H1 (cell line): ENCODE data around the gene CYP2S1. TPM values are rescaled to one million over a fixed set of nuclear protein-coding genes. Genes with fewer than 3 reads are reported as not detected.

Source experiments
- CTCF ChIA-PET: fragments of 300-600 bp; sonication (Branson Sonifier 250); formaldehyde crosslinking; loops from one replicate; lab custom pipeline; 2021; ENCODE audit not compliant: partially characterized antibody; lab: Charles Lee
- POLR2A ChIA-PET: fragments of 300-600 bp; sonication (Branson Sonifier 250); formaldehyde crosslinking; loops from one replicate; lab custom pipeline; 2021; ENCODE audit warnings: inconsistent platforms; ENCODE audit not compliant: partially characterized antibody; lab: Charles Lee
- DNase-seq, 2 experiments: peaks; one replicate each; pipeline versions ENCODE4 v3.0.0 to v3.0.0-alpha.2; 2010 to 2022; ENCODE audit warnings: low spot score in 2 of 2, low read depth in 1 of 2, mixed read lengths in 1 of 2
- FAIRE-seq: peaks from 2 replicates; lab custom pipeline; 2011; peaks lifted over from hg19 to GRCh38; lab: Jason Lieb, UNC
- H2AFZ ChIP-seq: 2 replicates; pipeline ENCODE4 v1.8.1; 2012; ENCODE audit warnings: low read length, inconsistent platforms
- H2AK5ac ChIP-seq: 2 replicates; pipeline ENCODE4 v1.6.1; 2013; ENCODE audit warnings: low read depth, low read length
- H2BK120ac ChIP-seq: replicated peaks from 2 replicates; pipeline ENCODE3; 2013; ENCODE audit warnings: low read depth, low read length, inconsistent platforms
- H2BK12ac ChIP-seq: 2 replicates; pipeline ENCODE4 v1.6.1; 2013; ENCODE audit warnings: low read depth, low read length
- H2BK15ac ChIP-seq: 2 replicates; pipeline ENCODE4 v1.6.1; 2013; ENCODE audit warnings: low read length
- H2BK20ac ChIP-seq: 2 replicates; pipeline ENCODE4 v1.6.1; 2013; ENCODE audit warnings: low read length
- H2BK5ac ChIP-seq: 2 replicates; pipeline ENCODE4 v1.6.1; 2013; ENCODE audit warnings: low read depth, low read length
- H3K14ac ChIP-seq: 2 replicates; pipeline ENCODE4 v1.6.1; 2013; ENCODE audit warnings: inconsistent platforms; ENCODE audit not compliant: insufficient read length
- H3K18ac ChIP-seq: 2 replicates; pipeline ENCODE4 v1.6.1; 2013; ENCODE audit warnings: low read length; ENCODE audit errors: extremely low read depth
- H3K23ac ChIP-seq: 2 replicates; pipeline ENCODE4 v1.6.1; 2013; ENCODE audit warnings: inconsistent platforms; ENCODE audit not compliant: insufficient read length
- H3K23me2 ChIP-seq: 2 replicates; pipeline ENCODE4 v1.6.1; 2013; ENCODE audit warnings: low read depth, low read length
- H3K27ac ChIP-seq: 2 replicates; pipeline ENCODE4 v1.6.1; 2011; ENCODE audit warnings: low read depth, low read length, inconsistent platforms
- H3K27me3 ChIP-seq, 4 experiments: replicated peaks in 1 of 4; 1 replicate in 1 of 4; 2 replicates in 3 of 4; pipeline versions ENCODE4 v1.6.1 to v1.8.1; 2011 to 2013; ENCODE audit warnings: low read length in 3 of 4, mild to moderate bottlenecking in 3 of 4, inconsistent platforms in 2 of 4, mixed read lengths in 2 of 4, moderate library complexity in 1 of 4; ENCODE audit not compliant: control insufficient read depth in 3 of 4, insufficient read depth in 3 of 4; ENCODE audit errors: extremely low read depth in 1 of 4
- H3K36me3 ChIP-seq, 4 experiments: 2 replicates each; pipeline versions ENCODE4 v1.6.1 to v1.8.1; 2011 to 2013; ENCODE audit warnings: mild to moderate bottlenecking in 4 of 4, low read length in 3 of 4, moderate library complexity in 2 of 4, control low read depth in 1 of 4, inconsistent platforms in 1 of 4; ENCODE audit not compliant: insufficient read depth in 4 of 4, control insufficient read depth in 2 of 4
- H3K4ac ChIP-seq: replicated peaks from 2 replicates; pipeline ENCODE3; 2013; ENCODE audit warnings: low read length, low read depth, mixed read lengths, inconsistent platforms; ENCODE audit not compliant: insufficient read length
- H3K4me1 ChIP-seq, 4 experiments: replicated peaks in 1 of 4; 1 replicate in 1 of 4; 2 replicates in 3 of 4; pipeline versions ENCODE4 v1.6.1 to v1.8.1; 2011 to 2013; ENCODE audit warnings: low read length in 3 of 4, inconsistent platforms in 2 of 4, mixed read lengths in 1 of 4; ENCODE audit not compliant: insufficient read depth in 4 of 4, control insufficient read depth in 3 of 4
- H3K4me2 ChIP-seq, 2 experiments: 2 replicates each; pipeline versions ENCODE4 v1.6.1 to v1.8.1; 2011 to 2013; ENCODE audit warnings: low read depth in 2 of 2, low read length in 2 of 2, control low read depth in 1 of 2, inconsistent platforms in 1 of 2, mild to moderate bottlenecking in 1 of 2; ENCODE audit not compliant: insufficient read depth in 1 of 2
- H3K4me3 ChIP-seq, 4 experiments: fragments of 200-600, 300-600 bp in 1 of 4; sonication (generic), shearing (Covaris generic), sonication (Bioruptor Twin) in 1 of 4; 2 replicates each; pipeline versions ENCODE4 v1.5.1 to v1.8.1; 2011 to 2016; ENCODE audit warnings: low read length in 4 of 4, low read depth in 3 of 4, control low read depth in 2 of 4, inconsistent platforms in 2 of 4, mild to moderate bottlenecking in 2 of 4, mixed read lengths in 1 of 4, moderate library complexity in 1 of 4; ENCODE audit not compliant: insufficient read depth in 2 of 4; ENCODE audit errors: extremely low read depth in 1 of 4
- H3K56ac ChIP-seq: replicated peaks from 2 replicates; pipeline ENCODE3; 2013; ENCODE audit warnings: low read depth, mild to moderate bottlenecking, mixed read lengths, low read length, inconsistent platforms; ENCODE audit not compliant: insufficient read length
- H3K79me1 ChIP-seq: 2 replicates; pipeline ENCODE4 v1.6.1; 2013; ENCODE audit warnings: low read depth, low read length, control low read depth
- H3K79me2 ChIP-seq, 2 experiments: 2 replicates each; pipeline versions ENCODE4 v1.6.1 to v1.8.1; 2012 to 2013; ENCODE audit warnings: low read length in 2 of 2, mild to moderate bottlenecking in 2 of 2, inconsistent platforms in 1 of 2; ENCODE audit not compliant: insufficient read depth in 2 of 2, control insufficient read depth in 1 of 2
- H3K9ac ChIP-seq, 4 experiments: replicated peaks in 1 of 4; 1 replicate in 1 of 4; 2 replicates in 3 of 4; pipeline versions ENCODE4 v1.6.1 to v1.8.1; 2011 to 2013; ENCODE audit warnings: low read depth in 3 of 4, low read length in 3 of 4, control low read depth in 2 of 4, mild to moderate bottlenecking in 2 of 4, moderate library complexity in 2 of 4, inconsistent platforms in 1 of 4; ENCODE audit errors: extremely low read depth in 1 of 4
- H3K9me3 ChIP-seq, 2 experiments: 2 replicates each; pipeline versions ENCODE4 v1.6.1 to v1.8.1; 2012 to 2013; ENCODE audit warnings: mild to moderate bottlenecking in 2 of 2, moderate library complexity in 2 of 2, control low read depth in 1 of 2, inconsistent platforms in 1 of 2, low read depth in 1 of 2, low read length in 1 of 2, mixed read lengths in 1 of 2; ENCODE audit not compliant: insufficient read depth in 2 of 2
- H4K20me1 ChIP-seq, 2 experiments: replicated peaks in 1 of 2; 2 replicates each; pipeline versions ENCODE3 to v1.8.1; 2011 to 2013; ENCODE audit warnings: inconsistent platforms in 2 of 2, low read length in 2 of 2, mild to moderate bottlenecking in 1 of 2; ENCODE audit not compliant: insufficient read depth in 2 of 2, control insufficient read depth in 1 of 2
- H4K5ac ChIP-seq: 2 replicates; pipeline ENCODE4 v1.6.1; 2013; ENCODE audit warnings: low read length, low read depth, mixed read lengths, inconsistent platforms; ENCODE audit not compliant: insufficient read length
- H4K8ac ChIP-seq: 2 replicates; pipeline ENCODE4 v1.8.0; 2013; ENCODE audit warnings: mild to moderate bottlenecking, moderate library complexity, low read length, inconsistent platforms; ENCODE audit not compliant: insufficient read depth; ENCODE audit errors: extremely low read depth
- H4K91ac ChIP-seq: replicated peaks from 2 replicates; pipeline ENCODE3; 2013; ENCODE audit warnings: low read length, mixed read lengths, inconsistent platforms; ENCODE audit not compliant: insufficient read length
- POLR2AphosphoS5 ChIP-seq: IDR thresholded peaks from 2 replicates; pipeline ENCODE4 v1.6.1; 2011; ENCODE audit warnings: low read depth, low read length
- WGBS, 2 experiments: shearing (Covaris generic) in 1 of 2; methylation state at CpG; one replicate each; pipeline versions ENCODE4 v1.1.6 to v1.1.7; 2013 to 2015; ENCODE audit warnings: low lambda C conversion rate in 2 of 2, mixed read lengths in 2 of 2, inconsistent platforms in 1 of 2, low coverage in 1 of 2, missing lambda C conversion rate in 1 of 2; ENCODE audit not compliant: insufficient replicate concordance in 2 of 2, insufficient coverage in 1 of 2, insufficient read length in 1 of 2; ENCODE audit errors: extremely low coverage in 1 of 2, missing lambda C conversion rate in 1 of 2; 5-methylcytosine and 5-hydroxymethylcytosine counted together
- polyA plus RNA-seq, 7 experiments: library from polyadenylated mRNA; depleted of rRNA in 3 of 7; stranded (reverse) in 5 of 7; unstranded in 2 of 7; fragments of >200 nt in 5 of 7; fragments of 200-250 nt in 2 of 7; gene quantifications; 1 replicate in 5 of 7; 2 replicates in 1 of 7; 4 replicates in 1 of 7; pipeline versions ENCODE4 v1.2.1 to v1.2.3, GENCODE V29; 2011 to 2013; ENCODE audit warnings: missing spikeins in 2 of 7, mixed read lengths in 2 of 7
- total RNA-seq: library from RNA; stranded (reverse); fragmentation: NEBNext Ultra II Directional; extraction: Animal tissue kit (Norgen Biotek cat#: 25700); gene quantifications from 2 replicates; pipeline ENCODE4 v1.2.1, GENCODE V29; 2021

Gene CYP2S1
- total and polyA plus RNA-seq, 2 of the 8 experiments (the other 6 are each of a cell fraction or from before 2014, with no cell fraction given), result 97.9 to 245 TPM

DNA sequence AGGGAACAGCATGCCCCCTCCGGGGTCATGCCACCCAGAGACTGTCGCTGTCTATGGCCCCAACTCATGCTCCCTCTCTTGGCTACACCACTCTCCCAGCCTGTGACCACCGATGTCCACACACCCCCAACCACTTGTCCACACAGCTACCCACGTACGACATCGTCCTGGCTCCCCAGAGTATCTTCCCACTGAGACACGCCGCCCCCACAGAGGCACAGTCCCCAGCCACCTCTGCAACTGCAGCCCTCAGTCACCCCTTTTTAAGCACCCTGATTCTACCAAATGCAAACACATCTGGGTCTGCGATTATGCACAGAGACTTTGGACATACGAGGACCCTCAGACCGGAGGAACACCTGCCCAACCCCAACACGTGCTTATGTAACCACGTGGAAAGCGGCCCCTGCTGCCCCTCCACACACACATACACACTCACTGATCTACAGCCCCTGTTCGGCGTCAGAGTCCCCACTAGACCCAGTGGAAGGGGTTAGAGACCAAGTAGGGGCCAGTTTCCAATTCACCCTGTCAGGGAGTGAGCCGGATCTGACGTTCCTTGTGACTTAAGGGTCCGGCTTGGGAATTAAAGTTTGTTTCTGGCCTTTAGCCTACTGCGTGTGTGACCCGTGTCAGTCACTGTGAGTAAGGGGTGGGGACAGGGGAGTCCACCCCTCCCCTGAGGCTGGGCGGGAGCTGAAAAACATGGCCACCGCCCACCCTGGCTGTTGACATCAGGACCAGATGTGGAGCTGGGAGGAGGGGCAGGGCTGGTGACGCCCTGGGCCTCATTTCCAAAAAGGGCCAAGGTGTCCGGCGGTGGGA is 14.1 kb downstream of the CYP2S1 start:
- 91% methylated on average over 26 of the region's 26 CpGs; no CpG with 5 or more reads in 1 of the 2 experiments for WGBS, 2 experiments
- Histone ChIP-seq H4K20me1 (peaks cover 3 to 16% of the 10 kb centered on the region in 2 experiments), H2AK5ac (no peak overlapping the region), H4K5ac (no peak overlapping the region), H3K9ac (no peak overlapping the region), H3K27me3 (no peaks in the 10 kb centered on the region), H4K91ac (no peak overlapping the region), H3K4me3 (no peak overlapping the region), H3K18ac (peak overlapping the region; percentile 32; the same call in 1 of the 2 replicates), H3K14ac (no peak overlapping the region), H2BK5ac (no peak overlapping the region), H3K56ac (no peak overlapping the region), H3K9me3 (no peaks in the 10 kb centered on the region), H2BK120ac (no peak overlapping the region), H3K79me1 (no peaks in the 10 kb centered on the region), H2AFZ (no peak overlapping the region), H3K27ac (no peak overlapping the region), H2BK12ac (no peak overlapping the region), H2BK15ac (no peak overlapping the region), H3K23me2 (no peaks in the 10 kb centered on the region), H3K79me2 (no peaks in the 10 kb centered on the region), H3K23ac (no peak overlapping the region), H2BK20ac (no peak overlapping the region), H3K4me2 (no peak overlapping the region), H3K4ac (no peak overlapping the region), H4K8ac (peak overlapping the region; percentile 35; the same call in 1 of the 2 replicates), H3K36me3 (peaks cover 21 to 53% (median 36%) of the 10 kb centered on the region in 4 experiments), H3K4me1 (no peaks in the 10 kb centered on the region)
- ChIA-PET POLR2A (interaction anchor here (0.8 to 6.9 kb wide), 11 partner anchors 11 to 118 kb away, joined by 3 to 67 read pairs (median 4); partner anchors contain the start of genes AXL and HNRNPUL1), CTCF (interaction anchor here (0.6 to 8.2 kb wide), 10 partner anchors 9 to 108 kb away, joined by 3 to 89 read pairs (median 3); partner anchors contain the start of gene HNRNPUL1)
- DNase-seq, result no peak
- no peak for FAIRE-seq
- no peak for TF ChIP-seq POLR2AphosphoS5
